DND-41 (cell line): Measurements from ENCODE around the gene ATG13.

Experiments
- ATAC-seq: fragments of 200-7000 bp; cut with Tn5 transposase; 3 replicates; pipeline ENCODE4 v1.9.1; 2021; ENCODE audit warnings: low read depth; ENCODE audit not compliant: insufficient read depth
- DNase-seq: peaks from one replicate; pipeline ENCODE4 v3.0.0-alpha.2; 2020
- H2AFZ ChIP-seq: 2 replicates; pipeline ENCODE4 v1.6.0; 2012; ENCODE audit warnings: low read depth, low read length
- H3K27ac ChIP-seq: 2 replicates; pipeline ENCODE4 v1.5.1; 2012; ENCODE audit warnings: low read length, inconsistent platforms
- H3K27me3 ChIP-seq: fragments of 200-600 bp; sonication (generic); 2 replicates; pipeline ENCODE4 v1.6.0; 2012; ENCODE audit warnings: low read length, mild to moderate bottlenecking, inconsistent platforms; ENCODE audit not compliant: insufficient read depth, poor library complexity
- H3K36me3 ChIP-seq: 2 replicates; pipeline ENCODE4 v1.5.1; 2012; ENCODE audit warnings: low read length, inconsistent platforms; ENCODE audit not compliant: insufficient read depth
- H3K4me1 ChIP-seq: 2 replicates; pipeline ENCODE4 v1.5.1; 2012; ENCODE audit warnings: mild to moderate bottlenecking, low read length; ENCODE audit not compliant: insufficient read depth
- H3K4me2 ChIP-seq: 2 replicates; pipeline ENCODE4 v1.6.0; 2012; ENCODE audit warnings: mild to moderate bottlenecking, moderate library complexity, low read length, inconsistent platforms; ENCODE audit not compliant: insufficient read depth
- H3K4me3 ChIP-seq, 2 experiments: fragments of 200-600 bp in 1 of 2; shearing (Covaris generic) in 1 of 2; 2 replicates each; pipeline ENCODE4 v1.5.1; 2012 to 2016; ENCODE audit warnings: inconsistent platforms in 2 of 2, low read length in 2 of 2, mild to moderate bottlenecking in 2 of 2, low read depth in 1 of 2, moderate library complexity in 1 of 2
- H3K79me2 ChIP-seq: 2 replicates; pipeline ENCODE4 v1.6.0; 2012; ENCODE audit warnings: low read length, inconsistent platforms; ENCODE audit not compliant: insufficient read depth
- H3K9ac ChIP-seq: 2 replicates; pipeline ENCODE4 v1.6.0; 2012; ENCODE audit warnings: low read depth, mild to moderate bottlenecking, inconsistent platforms, low read length, moderate library complexity
- H3K9me3 ChIP-seq: 2 replicates; pipeline ENCODE4 v1.5.1; 2012; ENCODE audit warnings: low read length, moderate library complexity, mild to moderate bottlenecking, inconsistent platforms; ENCODE audit not compliant: insufficient read depth, severe bottlenecking
- H4K20me1 ChIP-seq: 2 replicates; pipeline ENCODE4 v1.6.0; 2012; ENCODE audit warnings: low read length; ENCODE audit not compliant: insufficient read depth
- CTCF ChIP-seq: IDR thresholded peaks from 2 replicates; pipeline ENCODE4 v1.5.1; 2012; ENCODE audit warnings: borderline replicate concordance, low read length, moderate library complexity, mild to moderate bottlenecking; ENCODE audit not compliant: poor library complexity, severe bottlenecking; ENCODE audit errors: extremely low read depth
- EZH2 ChIP-seq: IDR thresholded peaks from 3 replicates; pipeline ENCODE4 v1.6.1; 2012; ENCODE audit warnings: borderline replicate concordance, low read depth, mild to moderate bottlenecking, moderate library complexity, low read length, inconsistent platforms; ENCODE audit not compliant: severe bottlenecking

The ATG13 gene

GRCh38 chr11:46697723-46698122 lies 80.4 kb downstream of the ATG13 start:
- H3K4me3 ChIP-seq: no peak overlapping the region
- H3K4me1 ChIP-seq: peaks cover 37% of the 10 kb centered on the region
- no peak for TF ChIP-seq EZH2
- no peak for TF ChIP-seq CTCF

GRCh38 chr11:46698597-46698996 lies 81.2 kb downstream of the ATG13 start:
- no peak for TF ChIP-seq CTCF
- TF ChIP-seq EZH2: no peak
- peaks cover 44% of the 10 kb centered on the region for H3K4me1 ChIP-seq
- no peaks in the 10 kb centered on the region for H3K27me3 ChIP-seq
- DNase-seq: no peak
- no peak overlapping the region for H2AFZ ChIP-seq
- peaks cover 10% of the 10 kb centered on the region; the same call in 1 of the 2 replicates for H4K20me1 ChIP-seq
- no peak overlapping the region; the same call in 1 of the 2 replicates for H3K27ac ChIP-seq
- no peak overlapping the region for H3K4me3 ChIP-seq
- peak overlapping the region; percentile 92 for H3K4me2 ChIP-seq
- H3K36me3 ChIP-seq: peaks cover 46% of the 10 kb centered on the region
- no peaks in the 10 kb centered on the region for H3K9me3 ChIP-seq
- H3K9ac ChIP-seq: peak overlapping the region; percentile 83; the same call in 1 of the 2 replicates
- no peak for ATAC-seq
- peaks cover 64% of the 10 kb centered on the region for H3K79me2 ChIP-seq

More at GRCh38 chr11:46697723-46698122, 80.4 kb downstream of the ATG13 start:
- H2AFZ ChIP-seq: no peak overlapping the region
- no peaks in the 10 kb centered on the region for H3K9me3 ChIP-seq
- no peaks in the 10 kb centered on the region for H3K27me3 ChIP-seq
- no peak overlapping the region for H3K9ac ChIP-seq
- H3K4me2 ChIP-seq: peak overlapping the region; percentile 9; the same call in 1 of the 2 replicates
- DNase-seq: no peak
- no peak for ATAC-seq
- peaks cover 10% of the 10 kb centered on the region; the same call in 1 of the 2 replicates for H4K20me1 ChIP-seq
- H3K27ac ChIP-seq: peak overlapping the region; percentile 39; the same call in 1 of the 2 replicates
- peaks cover 56% of the 10 kb centered on the region for H3K79me2 ChIP-seq
- H3K36me3 ChIP-seq: peaks cover 39% of the 10 kb centered on the region

- H3K36me3 ChIP-seq: peaks cover 46% of the 10 kb centered on the region
- ATAC-seq (peak; percentile 95), DNase-seq (peak; percentile 100)
- H3K4me3 ChIP-seq: peak within 1 kb of the TSS; percentile 74 to 91
- H2AFZ ChIP-seq: peak within 1 kb of the TSS; percentile 99
- no peaks in the 10 kb centered on the region for H3K9me3 ChIP-seq
- H3K4me2 ChIP-seq: peak within 1 kb of the TSS; percentile 92
- H3K79me2 ChIP-seq: peaks cover 64% of the 10 kb centered on the region
- H3K27me3 ChIP-seq: no peaks in the 10 kb centered on the region
- H3K9ac ChIP-seq: peak within 1 kb of the TSS; percentile 83
- peaks cover 44% of the 10 kb centered on the region for H3K4me1 ChIP-seq
- peak within 1 kb of the TSS; percentile 100 for H3K27ac ChIP-seq
- peaks cover 13% of the 10 kb centered on the region; the same call in 1 of the 2 replicates for H4K20me1 ChIP-seq
- TF ChIP-seq CTCF (no peak), EZH2 (no peak)
Measured at GRCh38 chr11:46700241-46701077, 83.1 kb downstream of the ATG13 start, which contains the start of the genes ARHGAP1 and ZNF408. Gene ARHGAP1 (minus strand): TSS chr11:46700619. CDS start chr11:46696107, 4,512 bp downstream. Gene ZNF408 (plus strand): TSS chr11:46701031. CDS start chr11:46701048, 17 bp downstream.
